ENCODE measurements around the gene HOXC13.

HOXC13 gene

GRCh38 chr12:53938326-53939140 lies at the start of gene HOXC13:
Gene HOXC13 (plus strand): TSS chr12:53938831. CDS start chr12:53938907, 76 bp downstream.
- peak; percentile 100 for DNase-seq

GRCh38 chr12:53890081-53890480 lies 48.5 kb upstream of the HOXC13 start:
- DNase-seq = no peak

- no peak for DNase-seq
Measured at GRCh38 chr12:53892762-53893395, 45.8 kb upstream of the HOXC13 start.

- no peak for DNase-seq
Measured at GRCh38 chr12:53899230-53899629, 39.4 kb upstream of the HOXC13 start.

- DNase-seq = no peak
Measured at GRCh38 chr12:53907103-53907502, 31.5 kb upstream of the HOXC13 start.

- DNase-seq = no peak
Measured at GRCh38 chr12:53916788-53917655, 21.6 kb upstream of the HOXC13 start.

- no peak for DNase-seq
Measured at GRCh38 chr12:53924521-53925405, 13.9 kb upstream of the HOXC13 start.

GRCh38 chr12:53927220-53928029 lies 11.2 kb upstream of the HOXC13 start:
- DNase-seq = no peak

GRCh38 chr12:53928054-53928835 lies 10.4 kb upstream of the HOXC13 start:
- DNase-seq = no peak

GRCh38 chr12:53929527-53929926 lies 9.1 kb upstream of the HOXC13 start:
- DNase-seq = no peak

GRCh38 chr12:53930591-53931255 lies 7.9 kb upstream of the HOXC13 start:
- DNase-seq = no peak

- no peak for DNase-seq
Measured at GRCh38 chr12:53931844-53932581, 6.6 kb upstream of the HOXC13 start.

- no peak for DNase-seq
Measured at GRCh38 chr12:53932915-53933314, 5.7 kb upstream of the HOXC13 start.

- no peak for DNase-seq
Measured at GRCh38 chr12:53935383-53936341, 3.0 kb upstream of the HOXC13 start.

GRCh38 chr12:53937099-53937498 lies 1.5 kb upstream of the HOXC13 start:
- DNase-seq = no peak

GRCh38 chr12:53937596-53938325 lies 870 bp upstream of the HOXC13 start:
- no peak for DNase-seq
